ENCODE data around the gene GPI. TPM values are rescaled to one million over a fixed set of nuclear protein-coding genes. Genes with fewer than 3 reads are reported as not detected.

GPI gene
- total RNA-seq, 1 donor from 2014 or later, result 337 TPM

GRCh38 chr19:34405892-34406660 is 41.1 kb downstream of the GPI start:
- no peak for TF ChIP-seq CTCF (IDR thresholded peaks at IDR 0.05)
- Histone ChIP-seq H3K27me3 (no peaks in the 10 kb centered on the region), H3K4me1 (peaks cover 3 to 7% of the 10 kb centered on the region in 2 donors), H3K36me3 (peaks cover 0 to 13% of the 10 kb centered on the region in 2 donors), H3K27ac (no peak overlapping the region), H3K9me3 (no peaks in the 10 kb centered on the region), H3K4me3 (no peak overlapping the region)
- intact Hi-C loops (cut with DNase I), result loop anchor here (2.0 kb wide), 2 partner anchors 23 to 95 kb away; partner anchors contain the start of gene UBA2
- no peak for DNase-seq (ENCODE audit: low spot score in 2 of 2)

DNA sequence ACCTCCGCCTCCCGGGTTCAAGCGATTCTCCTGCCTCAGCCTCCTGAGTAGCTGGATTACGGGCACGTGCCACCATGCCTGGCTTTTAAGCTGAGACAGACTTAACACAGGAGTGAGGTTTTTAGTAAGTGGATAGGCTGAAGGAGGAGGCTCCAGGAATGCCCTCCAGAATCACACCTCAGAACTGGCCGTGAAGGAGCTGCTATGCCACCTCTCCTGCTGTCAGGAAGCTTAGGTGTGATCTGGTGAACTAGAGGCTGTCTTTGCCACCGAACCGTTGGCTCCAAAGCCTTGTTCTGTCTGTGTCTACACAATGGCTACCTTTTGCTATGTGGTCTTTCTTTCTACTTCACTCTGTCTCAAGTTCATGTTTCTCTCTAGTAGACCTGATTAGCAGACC is 43.4 kb downstream of the GPI start:
- H3K4me1 ChIP-seq, result peaks cover 3 to 7% of the 10 kb centered on the region in 2 donors
- no peaks in the 10 kb centered on the region for H3K27me3 ChIP-seq
- H3K36me3 ChIP-seq, result peaks cover 0 to 24% of the 10 kb centered on the region in 2 donors
- no peak for DNase-seq (ENCODE audit: low spot score in 2 of 2)
- no peak overlapping the region for H3K4me3 ChIP-seq
- no peak for TF ChIP-seq CTCF (IDR thresholded peaks at IDR 0.05)
- no peak overlapping the region for H3K27ac ChIP-seq
- H3K9me3 ChIP-seq, result no peaks in the 10 kb centered on the region
- intact Hi-C loops (cut with DNase I), result no loop called here

GRCh38 chr19:34409189-34410164 is 44.5 kb downstream of the GPI start:
- Histone ChIP-seq H3K4me3 (no peak overlapping the region), H3K27me3 (no peaks in the 10 kb centered on the region), H3K4me1 (peaks cover 0 to 7% of the 10 kb centered on the region in 2 donors), H3K36me3 (peaks cover 5 to 33% of the 10 kb centered on the region in 2 donors), H3K9me3 (no peaks in the 10 kb centered on the region), H3K27ac (no peak overlapping the region)
- no peak for TF ChIP-seq CTCF (IDR thresholded peaks at IDR 0.05)
- DNase-seq (ENCODE audit: low spot score in 2 of 2), result no peak
- intact Hi-C loops (cut with DNase I), result no loop called here

DNA sequence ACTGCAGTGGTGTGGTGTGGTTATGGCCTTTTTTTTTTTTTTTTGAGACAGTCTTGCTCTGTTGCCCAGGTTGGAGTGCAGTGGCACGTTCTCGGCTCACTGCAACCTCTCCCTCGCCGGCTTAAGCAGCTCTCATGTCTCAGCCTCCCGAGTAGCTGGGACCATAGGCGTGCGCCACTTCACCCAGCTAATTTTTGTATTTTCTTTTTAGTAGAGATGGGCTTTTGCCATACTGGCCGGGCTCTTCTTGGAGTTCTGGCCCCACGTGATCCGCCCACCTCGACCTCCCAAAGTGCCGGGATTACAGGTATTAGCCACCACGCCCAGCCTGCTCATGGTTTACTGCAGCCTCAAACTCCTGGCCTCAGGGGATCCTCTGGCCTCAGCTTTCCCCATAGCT is 46.2 kb downstream of the GPI start:
- Histone ChIP-seq H3K27ac (no peak overlapping the region), H3K36me3 (peaks cover 18 to 45% of the 10 kb centered on the region in 2 donors), H3K4me1 (no peaks in the 10 kb centered on the region), H3K9me3 (no peaks in the 10 kb centered on the region), H3K4me3 (no peak overlapping the region), H3K27me3 (no peaks in the 10 kb centered on the region)
- DNase-seq (ENCODE audit: low spot score in 2 of 2), result no peak
- TF ChIP-seq CTCF (IDR thresholded peaks at IDR 0.05), result no peak
- intact Hi-C loops (cut with DNase I), result no loop called here

- H3K4me1 ChIP-seq, result no peaks in the 10 kb centered on the region
- DNase-seq (ENCODE audit: low spot score in 2 of 2), result peak in 1 of 2 donors; percentile 40
- intact Hi-C loops (cut with DNase I), result no loop called here
- H3K9me3 ChIP-seq, result no peaks in the 10 kb centered on the region
- H3K4me3 ChIP-seq, result no peak overlapping the region
- H3K36me3 ChIP-seq, result peaks cover 27 to 40% of the 10 kb centered on the region in 2 donors
- TF ChIP-seq CTCF (IDR thresholded peaks at IDR 0.05), result no peak
- H3K27me3 ChIP-seq, result no peaks in the 10 kb centered on the region
- no peak overlapping the region for H3K27ac ChIP-seq
Measured at GRCh38 chr19:34416021-34416545, 51.1 kb downstream of the GPI start.

Data from ascending aorta (tissue), 2 donors.